Measurements from ENCODE around the gene PRR20E.
"Not testable (repeated sequence)": the region's sequence is repeated elsewhere in the genome, so short reads cannot be mapped to it uniquely, and the experiment has no call there.

PRR20E gene

GRCh38 chr13:57166897-57167296, at the start of gene PRR20E:
PRR20E (plus strand) TSS chr13:57167197; CDS start chr13:57167584, 387 bp downstream.
- not testable (repeated sequence) for H3K36me3 ChIP-seq (ENCODE audit: control insufficient read depth, insufficient read depth, low read length, severe bottlenecking); H3K9ac ChIP-seq (ENCODE audit: low read length); H3K27me3 ChIP-seq (replicated peaks; ENCODE audit: control insufficient read depth, insufficient read depth, low read length); H3K4me1 ChIP-seq (ENCODE audit: control insufficient read depth, insufficient read depth, low read length); DNase-seq (ENCODE audit: low read depth); H3K9me3 ChIP-seq (ENCODE audit: control insufficient read depth, low read length); H3K4me3 ChIP-seq (ENCODE audit: low read length)

GRCh38 chr13:57123681-57124080, 43.3 kb upstream of the PRR20E start:
- no peak overlapping the region for H3K4me3 ChIP-seq (ENCODE audit: low read length)
- H3K36me3 ChIP-seq (ENCODE audit: control insufficient read depth, insufficient read depth, low read length, severe bottlenecking) = no peaks in the 10 kb centered on the region
- DNase-seq (ENCODE audit: low read depth) = no peak
- H3K4me1 ChIP-seq (ENCODE audit: control insufficient read depth, insufficient read depth, low read length) = peaks cover 29% of the 10 kb centered on the region
- H3K27me3 ChIP-seq (replicated peaks; ENCODE audit: control insufficient read depth, insufficient read depth, low read length) = no peaks in the 10 kb centered on the region
- H3K9me3 ChIP-seq (ENCODE audit: control insufficient read depth, low read length) = no peaks in the 10 kb centered on the region
- H3K9ac ChIP-seq (ENCODE audit: low read length) = peak overlapping the region; percentile 23

GRCh38 chr13:57128909-57129308, 38.1 kb upstream of the PRR20E start:
- H3K27me3 ChIP-seq (replicated peaks; ENCODE audit: control insufficient read depth, insufficient read depth, low read length) = no peaks in the 10 kb centered on the region
- H3K4me3 ChIP-seq (ENCODE audit: low read length) = no peak overlapping the region
- peaks cover 5% of the 10 kb centered on the region for H3K4me1 ChIP-seq (ENCODE audit: control insufficient read depth, insufficient read depth, low read length)
- H3K9me3 ChIP-seq (ENCODE audit: control insufficient read depth, low read length) = no peaks in the 10 kb centered on the region
- no peak for DNase-seq (ENCODE audit: low read depth)
- no peaks in the 10 kb centered on the region for H3K36me3 ChIP-seq (ENCODE audit: control insufficient read depth, insufficient read depth, low read length, severe bottlenecking)
- no peak overlapping the region for H3K9ac ChIP-seq (ENCODE audit: low read length)

- no peaks in the 10 kb centered on the region for H3K36me3 ChIP-seq (ENCODE audit: control insufficient read depth, insufficient read depth, low read length, severe bottlenecking)
- H3K9me3 ChIP-seq (ENCODE audit: control insufficient read depth, low read length) = no peaks in the 10 kb centered on the region
- no peak overlapping the region for H3K9ac ChIP-seq (ENCODE audit: low read length)
- no peaks in the 10 kb centered on the region for H3K27me3 ChIP-seq (replicated peaks; ENCODE audit: control insufficient read depth, insufficient read depth, low read length)
- peak overlapping the region; percentile 52 for H3K4me3 ChIP-seq (ENCODE audit: low read length)
- no peak for DNase-seq (ENCODE audit: low read depth)
- peaks cover 2% of the 10 kb centered on the region for H3K4me1 ChIP-seq (ENCODE audit: control insufficient read depth, insufficient read depth, low read length)
These were observed 30.9 kb upstream of the PRR20E start for GRCh38 chr13:57136093-57136492.

- DNase-seq (ENCODE audit: low read depth) = no peak
- no peaks in the 10 kb centered on the region for H3K27me3 ChIP-seq (replicated peaks; ENCODE audit: control insufficient read depth, insufficient read depth, low read length)
- no peaks in the 10 kb centered on the region for H3K36me3 ChIP-seq (ENCODE audit: control insufficient read depth, insufficient read depth, low read length, severe bottlenecking)
- H3K4me3 ChIP-seq (ENCODE audit: low read length) = no peak overlapping the region
- H3K9ac ChIP-seq (ENCODE audit: low read length) = no peak overlapping the region
- H3K4me1 ChIP-seq (ENCODE audit: control insufficient read depth, insufficient read depth, low read length) = peaks cover 2% of the 10 kb centered on the region
- no peaks in the 10 kb centered on the region for H3K9me3 ChIP-seq (ENCODE audit: control insufficient read depth, low read length)
These were observed 29.4 kb upstream of the PRR20E start for GRCh38 chr13:57137585-57137984.

- Histone ChIP-seq H3K27me3 (replicated peaks; ENCODE audit: control insufficient read depth, insufficient read depth, low read length) (no peaks in the 10 kb centered on the region), H3K9ac (ENCODE audit: low read length) (no peak overlapping the region), H3K4me1 (ENCODE audit: control insufficient read depth, insufficient read depth, low read length) (peaks cover 2% of the 10 kb centered on the region), H3K9me3 (ENCODE audit: control insufficient read depth, low read length) (no peaks in the 10 kb centered on the region), H3K4me3 (ENCODE audit: low read length) (no peak overlapping the region), H3K36me3 (ENCODE audit: control insufficient read depth, insufficient read depth, low read length, severe bottlenecking) (no peaks in the 10 kb centered on the region)
- DNase-seq (ENCODE audit: low read depth) = no peak
These were observed 28.0 kb upstream of the PRR20E start for GRCh38 chr13:57138988-57139387.

GRCh38 chr13:57139781-57140180, 27.2 kb upstream of the PRR20E start:
- H3K9ac ChIP-seq (ENCODE audit: low read length); H3K4me1 ChIP-seq (ENCODE audit: control insufficient read depth, insufficient read depth, low read length); H3K9me3 ChIP-seq (ENCODE audit: control insufficient read depth, low read length); H3K27me3 ChIP-seq (replicated peaks; ENCODE audit: control insufficient read depth, insufficient read depth, low read length); H3K4me3 ChIP-seq (ENCODE audit: low read length); DNase-seq (ENCODE audit: low read depth); H3K36me3 ChIP-seq (ENCODE audit: control insufficient read depth, insufficient read depth, low read length, severe bottlenecking): not testable (repeated sequence)

- H3K9ac ChIP-seq (ENCODE audit: low read length); H3K4me3 ChIP-seq (ENCODE audit: low read length); DNase-seq (ENCODE audit: low read depth); H3K9me3 ChIP-seq (ENCODE audit: control insufficient read depth, low read length); H3K36me3 ChIP-seq (ENCODE audit: control insufficient read depth, insufficient read depth, low read length, severe bottlenecking); H3K4me1 ChIP-seq (ENCODE audit: control insufficient read depth, insufficient read depth, low read length); H3K27me3 ChIP-seq (replicated peaks; ENCODE audit: control insufficient read depth, insufficient read depth, low read length): not testable (repeated sequence)
These were observed 26.6 kb upstream of the PRR20E start, which contains the start of gene PRR20A for GRCh38 chr13:57140235-57140968. PRR20A (plus strand) TSS chr13:57140918; CDS start chr13:57141305, 387 bp downstream.

GRCh38 chr13:57147188-57147587, 19.8 kb upstream of the PRR20E start, which contains the start of gene PRR20B:
PRR20B (plus strand) TSS chr13:57147488; CDS start chr13:57147875, 387 bp downstream.
- not testable (repeated sequence) for H3K9me3 ChIP-seq (ENCODE audit: control insufficient read depth, low read length); H3K9ac ChIP-seq (ENCODE audit: low read length); H3K36me3 ChIP-seq (ENCODE audit: control insufficient read depth, insufficient read depth, low read length, severe bottlenecking); H3K4me3 ChIP-seq (ENCODE audit: low read length); H3K27me3 ChIP-seq (replicated peaks; ENCODE audit: control insufficient read depth, insufficient read depth, low read length); H3K4me1 ChIP-seq (ENCODE audit: control insufficient read depth, insufficient read depth, low read length); DNase-seq (ENCODE audit: low read depth)

GRCh38 chr13:57148106-57148505, 18.9 kb upstream of the PRR20E start:
- not testable (repeated sequence) for H3K9me3 ChIP-seq (ENCODE audit: control insufficient read depth, low read length); H3K4me1 ChIP-seq (ENCODE audit: control insufficient read depth, insufficient read depth, low read length); DNase-seq (ENCODE audit: low read depth); H3K9ac ChIP-seq (ENCODE audit: low read length); H3K4me3 ChIP-seq (ENCODE audit: low read length); H3K36me3 ChIP-seq (ENCODE audit: control insufficient read depth, insufficient read depth, low read length, severe bottlenecking); H3K27me3 ChIP-seq (replicated peaks; ENCODE audit: control insufficient read depth, insufficient read depth, low read length)

- DNase-seq (ENCODE audit: low read depth); H3K27me3 ChIP-seq (replicated peaks; ENCODE audit: control insufficient read depth, insufficient read depth, low read length); H3K9ac ChIP-seq (ENCODE audit: low read length); H3K36me3 ChIP-seq (ENCODE audit: control insufficient read depth, insufficient read depth, low read length, severe bottlenecking); H3K4me3 ChIP-seq (ENCODE audit: low read length); H3K4me1 ChIP-seq (ENCODE audit: control insufficient read depth, insufficient read depth, low read length); H3K9me3 ChIP-seq (ENCODE audit: control insufficient read depth, low read length): not testable (repeated sequence)
These were observed 13.2 kb upstream of the PRR20E start, which contains the start of gene PRR20C for GRCh38 chr13:57153761-57154160. PRR20C (plus strand) TSS chr13:57154061; CDS start chr13:57154448, 387 bp downstream.

GRCh38 chr13:57160332-57160731, 6.7 kb upstream of the PRR20E start, which contains the start of gene PRR20D:
PRR20D (plus strand) TSS chr13:57160632; CDS start chr13:57161019, 387 bp downstream.
- DNase-seq (ENCODE audit: low read depth); H3K4me3 ChIP-seq (ENCODE audit: low read length); H3K9ac ChIP-seq (ENCODE audit: low read length); H3K36me3 ChIP-seq (ENCODE audit: control insufficient read depth, insufficient read depth, low read length, severe bottlenecking); H3K9me3 ChIP-seq (ENCODE audit: control insufficient read depth, low read length); H3K4me1 ChIP-seq (ENCODE audit: control insufficient read depth, insufficient read depth, low read length); H3K27me3 ChIP-seq (replicated peaks; ENCODE audit: control insufficient read depth, insufficient read depth, low read length): not testable (repeated sequence)
